Esophagus squamous epithelium (tissue), 5 donors: ENCODE data around the gene UGT2B17. TPM values are rescaled to one million over a fixed set of nuclear protein-coding genes. Genes with fewer than 3 reads are reported as not detected.

Source experiments
- DNase-seq: peaks from one replicate; lab custom pipeline; 2025; lab: John Stamatoyannopoulos, UW
- H3K27ac ChIP-seq, 4 donors: fragments of 200-600 bp; sonication (generic); one replicate each; pipeline ENCODE4 v1.5.1; 2016 to 2019; ENCODE audit warnings: mild to moderate bottlenecking in 1 of 4
- H3K27me3 ChIP-seq, 4 donors: fragments of 200-600 bp; sonication (generic); 1 replicate in 3 of 4; 2 replicates in 1 of 4; pipeline versions ENCODE4 v1.5.1 to v1.6.0; 2017 to 2021; ENCODE audit warnings: antibody characterized with exemption in 1 of 4
- H3K36me3 ChIP-seq, 3 donors: fragments of 200-600 bp; sonication (generic); one replicate each; pipeline ENCODE4 v1.5.1; 2016 to 2019
- H3K4me1 ChIP-seq, 3 donors: fragments of 200-600 bp; sonication (generic); one replicate each; pipeline ENCODE4 v1.5.1; 2017 to 2019
- H3K4me3 ChIP-seq, 4 donors: fragments of 200-600 bp; sonication (generic); 1 replicate in 3 of 4; 2 replicates in 1 of 4; pipeline ENCODE4 v1.5.1; 2016 to 2019; ENCODE audit warnings: mild to moderate bottlenecking in 2 of 4, moderate library complexity in 1 of 4
- H3K9me3 ChIP-seq, 3 donors: fragments of 200-600 bp; sonication (generic); one replicate each; pipeline ENCODE4 v1.5.1; 2016 to 2019
- CTCF ChIP-seq, 6 experiments: fragments of 450-650 bp in 4 of 6; fragments of 200-600 bp in 2 of 6; sonication (generic) in 2 of 6; IDR thresholded peaks; one replicate each; pipeline ENCODE4 v1.5.1; 2016 to 2019; ENCODE audit warnings: antibody characterized with exemption in 6 of 6, mild to moderate bottlenecking in 4 of 6, moderate library complexity in 4 of 6
- POLR2A ChIP-seq, 4 donors: fragments of 450-650 bp; IDR thresholded peaks; one replicate each; pipeline ENCODE4 v1.6.1; 2017; ENCODE audit warnings: antibody characterized with exemption in 4 of 4, mild to moderate bottlenecking in 4 of 4, moderate library complexity in 3 of 4
- WGBS, 2 donors: methylation state at CpG; one replicate each; pipeline ENCODE4 v1.1.5; 2018; 5-methylcytosine and 5-hydroxymethylcytosine counted together
- intact Hi-C: fragments of 100-400 bp; cut with DNase I; formaldehyde crosslinking; loops from one replicate; pipeline ENCODE4 v1.15.0; 2022
- total RNA-seq, 4 donors: library from RNA; depleted of rRNA; stranded (reverse); fragments of >200 nt; gene quantifications; one replicate each; pipeline ENCODE4 v1.1.0, GENCODE V29; 2016
- donor health status: DM: yes; HTN: yes; CAD: no.

The UGT2B17 gene
- total RNA-seq, 4 donors from 2014 or later = not detected

- H3K4me3 ChIP-seq = no peak overlapping the region
- no peaks in the 10 kb centered on the region for H3K4me1 ChIP-seq
- intact Hi-C loops = no loop called here
- H3K36me3 ChIP-seq = no peaks in the 10 kb centered on the region
- WGBS, 2 donors = 78 to 93% methylated on average over 1 of the region's 1 CpG
- H3K9me3 ChIP-seq = no peaks in the 10 kb centered on the region
- TF ChIP-seq CTCF (IDR thresholded peaks at IDR 0.05) (no peak), POLR2A (IDR thresholded peaks at IDR 0.05) (no peak)
- H3K27me3 ChIP-seq = no peaks in the 10 kb centered on the region
- DNase-seq = no peak
- H3K27ac ChIP-seq = no peak overlapping the region
Observed at GRCh38 chr4:68592673-68593072, 16.6 kb upstream of the UGT2B17 start.

DNA sequence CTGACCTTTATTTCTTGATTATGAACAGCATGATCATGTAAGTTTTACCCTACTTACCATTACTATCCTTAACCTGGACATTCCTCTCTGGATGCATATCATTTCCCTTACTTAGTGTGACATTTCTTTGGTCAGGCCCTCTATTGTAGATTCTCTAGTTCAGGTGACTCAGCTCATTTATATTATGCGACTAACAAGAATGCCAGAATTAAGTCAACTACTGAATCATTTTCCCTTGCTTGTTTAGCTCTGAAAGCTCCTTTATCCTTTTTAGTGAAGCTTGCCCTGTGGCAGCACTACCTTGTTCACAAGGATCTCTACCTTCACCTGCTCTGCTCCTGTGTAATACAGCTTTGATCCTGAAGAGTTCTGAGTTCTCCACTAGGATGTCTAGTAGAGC lies 15.1 kb upstream of the UGT2B17 start:
- TF ChIP-seq CTCF (IDR thresholded peaks at IDR 0.05) (no peak), POLR2A (IDR thresholded peaks at IDR 0.05) (no peak)
- no peaks in the 10 kb centered on the region for H3K9me3 ChIP-seq
- no peaks in the 10 kb centered on the region for H3K27me3 ChIP-seq
- H3K4me3 ChIP-seq = no peak overlapping the region
- no peaks in the 10 kb centered on the region for H3K4me1 ChIP-seq
- DNase-seq = no peak
- intact Hi-C loops = no loop called here
- H3K36me3 ChIP-seq = no peaks in the 10 kb centered on the region
- 36 to 43% methylated on average over 1 of the region's 1 CpG for WGBS, 2 donors
- H3K27ac ChIP-seq = no peak overlapping the region

DNA sequence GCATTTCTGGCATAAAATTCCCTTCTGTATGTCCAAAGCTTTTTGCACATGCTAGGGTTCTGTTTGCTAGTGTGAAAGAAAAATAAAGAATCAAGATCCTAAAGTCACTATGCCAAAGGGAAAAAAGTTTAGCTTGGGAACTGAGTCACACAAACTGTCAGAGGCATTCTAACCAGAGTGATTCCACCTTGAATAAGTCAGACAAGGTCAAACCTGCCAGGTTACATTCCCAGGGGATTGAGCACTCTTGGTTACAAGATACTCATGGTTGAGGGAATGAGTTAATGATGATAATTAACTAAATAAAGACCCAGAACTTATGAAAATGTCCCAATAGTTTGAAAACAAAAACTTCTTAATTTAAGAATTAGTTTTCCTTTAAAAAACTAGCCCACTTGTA lies 13.7 kb upstream of the UGT2B17 start:
- Histone ChIP-seq H3K36me3 (no peaks in the 10 kb centered on the region), H3K4me1 (no peaks in the 10 kb centered on the region), H3K27ac (no peak overlapping the region), H3K4me3 (no peak overlapping the region), H3K27me3 (no peaks in the 10 kb centered on the region), H3K9me3 (no peaks in the 10 kb centered on the region)
- no peak for DNase-seq
- TF ChIP-seq CTCF (IDR thresholded peaks at IDR 0.05) (no peak), POLR2A (IDR thresholded peaks at IDR 0.05) (no peak)
- intact Hi-C loops = no loop called here

- Histone ChIP-seq H3K4me1 (no peaks in the 10 kb centered on the region), H3K4me3 (no peak overlapping the region)
- intact Hi-C loops = no loop called here
Observed at GRCh38 chr4:68582339-68582717, 6.2 kb upstream of the UGT2B17 start.

More at GRCh38 chr4:68582339-68582717, 6.2 kb upstream of the UGT2B17 start:
- DNase-seq = no peak
- Histone ChIP-seq H3K36me3 (no peaks in the 10 kb centered on the region), H3K27ac (no peak overlapping the region), H3K9me3 (no peaks in the 10 kb centered on the region), H3K27me3 (no peaks in the 10 kb centered on the region)
- 93% methylated on average over 2 of the region's 4 CpGs; no CpG with 5 or more reads in 1 of the 2 donors for WGBS, 2 donors
- TF ChIP-seq POLR2A (IDR thresholded peaks at IDR 0.05) (no peak), CTCF (IDR thresholded peaks at IDR 0.05) (no peak)
